NCI-H1436 (cell line): ENCODE results near the gene NIN.
"Not testable (repeated sequence)": the region's sequence is repeated elsewhere in the genome, so short reads cannot be mapped to it uniquely, and the experiment has no call there.

Source experiments
- DNase-seq: peaks from one replicate; lab custom pipeline; 2025; lab: John Stamatoyannopoulos, UW

The NIN gene

GRCh38 chr14:50717811-50718210 lies 113.2 kb downstream of the NIN start:
- no peak for DNase-seq

GRCh38 chr14:50714450-50715073 lies 116.4 kb downstream of the NIN start:
- no peak for DNase-seq

GRCh38 chr14:50711043-50711442 lies 119.9 kb downstream of the NIN start:
- no peak for DNase-seq

GRCh38 chr14:50705026-50705593 lies 125.9 kb downstream of the NIN start:
- no peak for DNase-seq

- no peak for DNase-seq
Measured at GRCh38 chr14:50704454-50705010, 126.4 kb downstream of the NIN start.

- DNase-seq: no peak
Measured at GRCh38 chr14:50697659-50698290, 133.2 kb downstream of the NIN start.

- not testable (repeated sequence) for DNase-seq
Measured at GRCh38 chr14:50694260-50694659, 136.7 kb downstream of the NIN start.

GRCh38 chr14:50688875-50689274 lies 142.1 kb downstream of the NIN start:
- DNase-seq: no peak

GRCh38 chr14:50679674-50680073 lies 151.3 kb downstream of the NIN start:
- DNase-seq: no peak

GRCh38 chr14:50678163-50678562 lies 152.8 kb downstream of the NIN start:
- no peak for DNase-seq

- no peak for DNase-seq
Measured at GRCh38 chr14:50677527-50678063, 153.4 kb downstream of the NIN start.

- DNase-seq: no peak
Measured at GRCh38 chr14:50676814-50677516, 154.0 kb downstream of the NIN start.

GRCh38 chr14:50675597-50675996 lies 155.4 kb downstream of the NIN start:
- no peak for DNase-seq

- peak; percentile 5 for DNase-seq
Measured at GRCh38 chr14:50670866-50671256, 160.1 kb downstream of the NIN start.

GRCh38 chr14:50670196-50670865 lies 160.6 kb downstream of the NIN start:
- DNase-seq: no peak
